NCI-H2227 treated with DMSO at 0.1 percent for 48 hours (cell line): ENCODE results near the gene MYH16.
A peak's percentile ranks its signal among the peaks of the same experiment; 100 is the strongest.
"Not testable (repeated sequence)": the region's sequence is repeated elsewhere in the genome, so short reads cannot be mapped to it uniquely, and the experiment has no call there.

Experiments
- DNase-seq: peaks from one replicate; lab custom pipeline; 2025; lab: John Stamatoyannopoulos, UW

Gene MYH16

GRCh38 chr7:99258501-99258900 is 14.1 kb upstream of the MYH16 start:
- no peak for DNase-seq

GRCh38 chr7:99260395-99260794 is 12.2 kb upstream of the MYH16 start:
- no peak for DNase-seq

GRCh38 chr7:99261646-99262045 is 11.0 kb upstream of the MYH16 start:
- DNase-seq, result no peak

GRCh38 chr7:99265848-99266480 is 6.7 kb upstream of the MYH16 start:
- DNase-seq, result no peak

- no peak for DNase-seq
These were observed 5.2 kb upstream of the MYH16 start for GRCh38 chr7:99267481-99267840.

GRCh38 chr7:99267841-99268576 is 4.6 kb upstream of the MYH16 start:
- DNase-seq, result no peak

GRCh38 chr7:99268577-99268908 is 4.1 kb upstream of the MYH16 start:
- no peak for DNase-seq

- DNase-seq, result no peak
These were observed 1.9 kb upstream of the MYH16 start for GRCh38 chr7:99270702-99271101.

GRCh38 chr7:99273561-99273960 is 922 bp downstream of the MYH16 start:
- DNase-seq, result not testable (repeated sequence)

GRCh38 chr7:99274908-99275307 is 2.3 kb downstream of the MYH16 start:
- not testable (repeated sequence) for DNase-seq

- DNase-seq, result no peak
These were observed 2.9 kb downstream of the MYH16 start for GRCh38 chr7:99275496-99275895.

GRCh38 chr7:99278180-99278579 is 5.5 kb downstream of the MYH16 start:
- no peak for DNase-seq

- DNase-seq, result not testable (repeated sequence)
These were observed 11.5 kb downstream of the MYH16 start for GRCh38 chr7:99284165-99284564.

GRCh38 chr7:99287779-99288534 is 15.3 kb downstream of the MYH16 start:
- no peak for DNase-seq

GRCh38 chr7:99289185-99289584 is 16.5 kb downstream of the MYH16 start:
- DNase-seq, result no peak

- not testable (repeated sequence) for DNase-seq
These were observed 17.5 kb downstream of the MYH16 start for GRCh38 chr7:99290148-99290547.

- DNase-seq, result peak; percentile 64
These were observed 18.5 kb downstream of the MYH16 start for GRCh38 chr7:99290980-99291607.

GRCh38 chr7:99292127-99292526 is 19.5 kb downstream of the MYH16 start:
- no peak for DNase-seq

GRCh38 chr7:99293167-99293566 is 20.5 kb downstream of the MYH16 start:
- DNase-seq, result no peak

GRCh38 chr7:99293650-99294049 is 21.0 kb downstream of the MYH16 start:
- DNase-seq, result no peak

- no peak for DNase-seq
These were observed 23.8 kb downstream of the MYH16 start for GRCh38 chr7:99296471-99296870.

GRCh38 chr7:99301496-99301895 is 28.9 kb downstream of the MYH16 start:
- no peak for DNase-seq
